Measurements from ENCODE around the gene GGT1. TPM values are rescaled to one million over a fixed set of nuclear protein-coding genes. Genes with fewer than 3 reads are reported as not detected.

The GGT1 gene
- total and polyA plus RNA-seq, 2 experiments from 2014 or later = 6.6 to 7.4 TPM

GRCh38 chr22:24590596-24591173 is 12.3 kb upstream of the GGT1 start (continued):
- TF ChIP-seq REST (IDR thresholded peaks at IDR 0.05; ENCODE audit: unreplicated experiment) = no peak
- no peak for TF ChIP-seq EZH2phosphoT487 (IDR thresholded peaks at IDR 0.05; ENCODE audit: unreplicated experiment)
- no peak for TF ChIP-seq CREB1 (CRISPR knock-in tag; IDR thresholded peaks at IDR 0.05; ENCODE audit: low read depth)
- TF ChIP-seq STAT1 (IDR thresholded peaks at IDR 0.05; ENCODE audit: unreplicated experiment) = no peak
- TF ChIP-seq EZH2 (IDR thresholded peaks at IDR 0.05; ENCODE audit: low read depth, unreplicated experiment) = no peak
- no peak for TF ChIP-seq NANOG (IDR thresholded peaks at IDR 0.05; ENCODE audit: borderline replicate concordance)
- no peak for TF ChIP-seq CTCF (conservative IDR thresholded peaks at IDR 0.05; ENCODE audit: low read depth in 2 of 2)
- TF ChIP-seq ETS1 (IDR thresholded peaks at IDR 0.05) = no peak

- H3K4me1 Mint-ChIP-seq = peaks cover 18% of the 10 kb centered on the region
- ATAC-seq = no peak
- no peaks in the 10 kb centered on the region for H4K20me1 ChIP-seq (replicated peaks; ENCODE audit: insufficient read depth)
- no peak overlapping the region for H3K27ac ChIP-seq (ENCODE audit: low read depth)
- no peaks in the 10 kb centered on the region for H3F3A ChIP-seq (replicated peaks; ENCODE audit: low read depth)
- DNase-seq (ENCODE audit: low spot score) = no peak
- H3K27ac Mint-ChIP-seq = no peak overlapping the region
- H3K4me2 ChIP-seq = no peak overlapping the region
- H3K4me3 Mint-ChIP-seq = no peak overlapping the region
- H3K27me3 ChIP-seq (ENCODE audit: insufficient read depth) = no peaks in the 10 kb centered on the region
- H3K27me3 Mint-ChIP-seq (ENCODE audit: insufficient read depth, low read depth, poor library complexity) = peaks cover 10% of the 10 kb centered on the region
- no peaks in the 10 kb centered on the region for H3K79me2 ChIP-seq (replicated peaks; ENCODE audit: insufficient read depth)
- H3K36me3 ChIP-seq (ENCODE audit: insufficient read depth) = no peaks in the 10 kb centered on the region
- H3K4me1 ChIP-seq (ENCODE audit: insufficient read depth) = peaks cover 7% of the 10 kb centered on the region; the same call in 1 of the 2 replicates
- H3K9me2 ChIP-seq (ENCODE audit: insufficient read depth) = no peaks in the 10 kb centered on the region
- H3K4me3 ChIP-seq = no peak overlapping the region
- no peaks in the 10 kb centered on the region for H3K9me3 Mint-ChIP-seq
- no peak overlapping the region for H2AFZ ChIP-seq
- H3K36me3 Mint-ChIP-seq (ENCODE audit: low read depth) = no peaks in the 10 kb centered on the region
- TF ChIP-seq EZH2 (IDR thresholded peaks at IDR 0.05; ENCODE audit: low read depth, unreplicated experiment) = no peak
- TF ChIP-seq REST (IDR thresholded peaks at IDR 0.05; ENCODE audit: unreplicated experiment) = no peak
- TF ChIP-seq POLR2AphosphoS5 (IDR thresholded peaks at IDR 0.05; ENCODE audit: low read depth) = no peak
- no peak for TF ChIP-seq STAT1 (IDR thresholded peaks at IDR 0.05; ENCODE audit: unreplicated experiment)
- TF ChIP-seq EZH2phosphoT487 (IDR thresholded peaks at IDR 0.05; ENCODE audit: unreplicated experiment) = no peak
- no peak for TF ChIP-seq ETS1 (IDR thresholded peaks at IDR 0.05)
- no peak for TF ChIP-seq JUNB (IDR thresholded peaks at IDR 0.05; ENCODE audit: unreplicated experiment)
- no peak for TF ChIP-seq NANOG (IDR thresholded peaks at IDR 0.05; ENCODE audit: borderline replicate concordance)
- TF ChIP-seq ZNF114 (CRISPR knock-in tag; IDR thresholded peaks at IDR 0.05) = no peak
- no peak for TF ChIP-seq CTCF (conservative IDR thresholded peaks at IDR 0.05; ENCODE audit: low read depth in 2 of 2)
- TF ChIP-seq ZNF331 (CRISPR knock-in tag; IDR thresholded peaks at IDR 0.05; ENCODE audit: low read depth) = no peak
- no peak for TF ChIP-seq CREB1 (CRISPR knock-in tag; IDR thresholded peaks at IDR 0.05; ENCODE audit: low read depth)
Observed at GRCh38 chr22:24591286-24591830, 11.6 kb upstream of the GGT1 start.
